GM21723 (cell line): ENCODE measurements around the gene EFCAB7.
A peak's percentile ranks its signal among the peaks of the same experiment; 100 is the strongest.
"Not testable (repeated sequence)": the region's sequence is repeated elsewhere in the genome, so short reads cannot be mapped to it uniquely, and the experiment has no call there.

Source experiments
- ATAC-seq: cut with Tn5 transposase; IDR thresholded peaks from one replicate; pipeline ENCODE4 v1.9.1; 2021; ENCODE audit warnings: mild to moderate bottlenecking, moderate library complexity; ENCODE audit not compliant: unreplicated experiment

The EFCAB7 gene

DNA sequence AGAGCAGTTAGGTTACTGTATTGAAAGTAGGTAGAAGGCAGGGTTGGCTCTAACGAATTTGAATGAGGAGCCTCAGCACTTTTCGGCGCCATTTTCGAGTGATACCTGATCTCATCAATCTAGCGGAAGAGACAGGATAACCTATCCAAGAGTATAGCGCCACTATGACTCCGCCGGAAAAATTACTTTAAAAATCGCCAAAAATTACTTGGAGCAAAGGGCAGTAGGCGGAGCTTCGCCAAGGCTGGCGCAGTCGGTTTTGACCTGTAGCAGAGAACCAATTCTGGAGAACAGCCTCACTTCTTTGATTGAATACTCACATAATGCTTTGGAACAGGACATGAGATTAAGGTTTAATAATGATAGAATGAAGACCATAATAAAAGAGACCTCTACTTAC lies 25.6 kb downstream of the EFCAB7 start:
- no peak for ATAC-seq

DNA sequence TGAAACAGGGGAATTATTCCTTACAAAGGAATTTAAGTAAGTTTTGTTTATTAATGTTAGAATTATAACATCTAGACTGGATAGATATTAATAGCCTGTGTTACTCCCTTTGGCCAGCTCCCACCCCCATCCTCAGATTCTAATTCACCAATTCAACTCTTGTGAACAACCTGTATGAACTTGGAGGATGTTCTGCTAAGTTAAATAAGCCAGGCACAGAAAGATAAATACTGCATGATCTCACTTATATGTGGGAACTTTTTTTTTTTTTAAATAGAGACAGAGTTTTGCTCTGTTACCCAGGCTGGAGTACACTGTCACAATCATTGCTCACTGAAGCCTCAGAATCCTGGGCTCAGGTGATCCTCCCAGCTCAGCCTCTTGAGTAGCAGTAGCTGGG lies 32.2 kb downstream of the EFCAB7 start:
- no peak for ATAC-seq

DNA sequence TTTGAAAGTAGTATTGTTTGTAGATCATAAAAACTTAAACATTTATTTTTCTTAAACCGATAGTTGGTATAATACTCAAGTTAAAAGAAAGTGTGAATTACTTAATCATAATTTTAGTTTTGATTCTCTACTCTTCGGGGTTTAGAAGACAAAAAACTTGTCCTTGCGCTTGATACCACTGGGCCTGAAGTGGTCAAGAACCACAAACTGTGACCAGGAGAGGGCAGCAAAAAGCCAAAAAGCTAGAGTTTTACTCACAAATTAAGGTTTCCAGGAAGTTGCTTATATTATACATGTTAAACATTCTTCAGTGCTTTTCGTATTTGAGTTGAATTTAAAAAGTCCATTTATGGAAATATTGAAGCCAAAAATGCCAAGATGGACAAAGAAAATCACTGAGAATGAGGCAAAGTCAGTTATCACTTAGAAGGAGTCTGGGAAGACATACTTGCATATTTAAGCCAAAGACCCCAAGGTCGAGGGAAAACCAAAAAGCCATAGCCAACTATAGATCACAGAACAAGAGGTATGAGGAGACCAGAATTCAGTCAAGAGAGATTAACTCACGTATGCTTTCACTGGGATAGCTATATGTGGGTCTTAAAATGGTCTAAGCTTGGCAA lies 34.2 kb downstream of the EFCAB7 start:
- ATAC-seq: peak; percentile 51

DNA sequence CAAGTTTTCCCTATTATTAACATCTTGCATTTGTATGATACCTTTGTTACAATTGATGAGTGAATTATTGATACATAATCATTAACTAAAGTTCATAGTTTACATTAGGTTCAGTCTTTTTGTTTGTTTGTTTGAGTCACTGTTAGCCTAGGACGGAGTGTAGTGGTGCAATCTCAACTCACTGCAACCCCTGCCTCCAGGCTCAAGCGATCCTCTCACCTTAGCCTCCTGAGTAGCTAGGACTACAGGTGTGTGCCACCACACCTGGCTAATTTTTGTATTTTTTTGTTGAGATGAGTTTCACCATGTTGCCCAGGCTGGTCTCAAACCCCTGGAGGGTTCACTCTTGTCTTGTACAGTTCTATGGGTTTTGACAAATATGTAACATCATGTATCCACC lies 36.0 kb downstream of the EFCAB7 start:
- ATAC-seq: no peak

DNA sequence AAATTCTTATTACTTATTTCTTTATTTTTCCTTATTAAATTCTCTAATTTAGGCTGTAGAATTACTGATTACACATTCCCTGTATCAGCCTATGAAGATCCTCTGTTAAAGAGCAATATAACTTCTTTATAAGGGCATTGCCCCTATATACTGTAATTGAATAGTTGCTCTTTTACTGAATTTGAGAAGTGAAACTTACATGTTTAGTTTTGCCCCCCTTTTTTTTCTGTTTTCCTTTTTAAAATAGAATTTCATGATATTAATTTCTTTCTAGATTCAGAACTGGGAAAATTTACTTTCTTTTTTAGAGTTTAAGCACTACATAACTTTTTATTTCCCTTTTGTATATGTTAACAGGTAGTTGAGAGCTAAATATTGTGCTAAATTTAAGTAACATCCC lies 40.4 kb downstream of the EFCAB7 start:
- no peak for ATAC-seq

DNA sequence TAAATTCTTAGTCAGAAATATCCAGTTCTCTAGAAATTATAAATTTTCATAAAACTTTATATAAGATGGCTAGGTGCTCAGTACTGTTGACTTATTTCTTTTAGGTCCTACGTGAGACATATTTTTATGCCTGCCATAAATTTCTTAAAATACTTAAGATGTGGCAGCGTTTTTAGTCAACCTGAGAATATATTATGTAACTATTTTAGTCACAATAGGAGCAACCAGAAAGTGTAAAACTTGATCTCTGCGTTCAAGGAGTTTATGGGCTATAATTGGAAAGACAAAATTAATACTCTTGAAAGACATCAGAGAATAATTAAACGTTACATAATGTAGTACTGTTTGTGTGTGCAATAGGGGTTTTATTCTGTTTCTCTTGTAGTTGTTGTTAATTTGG lies 45.7 kb downstream of the EFCAB7 start:
- ATAC-seq: no peak

DNA sequence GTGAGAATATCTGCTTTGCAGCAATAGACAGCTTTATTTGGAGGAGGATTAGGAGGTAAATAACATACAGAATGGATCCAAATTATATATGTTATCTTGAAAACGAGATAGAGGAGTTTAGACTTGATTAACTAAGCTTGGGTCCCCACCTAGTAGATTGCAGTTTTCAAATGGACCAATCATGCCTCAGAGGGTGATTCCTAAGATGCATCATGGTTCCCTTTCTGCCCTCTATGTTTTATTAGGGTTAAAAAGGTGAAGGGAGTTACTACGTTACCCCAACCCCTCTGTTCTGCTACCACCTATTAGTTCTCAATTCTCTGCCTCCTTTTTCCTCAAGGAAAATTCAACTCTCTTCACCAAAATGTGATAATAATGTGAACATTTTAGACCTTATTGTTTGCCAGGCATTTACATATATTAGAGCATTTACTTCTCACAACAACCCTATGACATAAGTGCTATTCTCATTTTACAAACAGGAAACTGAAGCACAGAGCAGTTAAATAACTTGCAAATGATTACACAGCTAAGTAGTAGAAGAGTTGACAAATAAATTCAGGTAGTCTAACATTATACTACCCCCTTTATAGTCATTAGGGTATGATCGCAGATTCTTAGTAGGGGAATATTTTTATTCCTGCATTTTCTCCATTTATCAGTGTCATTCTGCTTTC lies 46.5 kb downstream of the EFCAB7 start:
- no peak for ATAC-seq

DNA sequence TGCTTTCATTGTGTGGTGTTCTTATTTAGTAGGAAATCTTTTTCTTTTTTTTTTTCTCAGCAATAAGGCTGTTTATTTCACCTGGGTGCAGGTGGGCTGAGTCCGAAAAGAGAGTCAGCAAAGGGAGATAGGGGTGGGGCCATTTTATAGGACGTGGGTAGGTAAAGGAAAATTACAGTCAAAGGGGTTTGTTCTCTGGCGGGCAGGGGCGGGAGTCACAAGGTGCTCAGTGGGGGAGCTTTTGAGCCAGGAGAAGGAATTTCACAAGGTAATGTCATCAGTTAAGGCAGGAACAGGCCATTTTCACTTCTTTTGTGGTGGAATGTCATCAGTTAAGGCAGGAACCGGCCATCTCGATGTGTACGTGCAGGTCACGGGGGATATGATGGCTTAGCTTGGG lies 49.4 kb downstream of the EFCAB7 start:
- not testable (repeated sequence) for ATAC-seq

DNA sequence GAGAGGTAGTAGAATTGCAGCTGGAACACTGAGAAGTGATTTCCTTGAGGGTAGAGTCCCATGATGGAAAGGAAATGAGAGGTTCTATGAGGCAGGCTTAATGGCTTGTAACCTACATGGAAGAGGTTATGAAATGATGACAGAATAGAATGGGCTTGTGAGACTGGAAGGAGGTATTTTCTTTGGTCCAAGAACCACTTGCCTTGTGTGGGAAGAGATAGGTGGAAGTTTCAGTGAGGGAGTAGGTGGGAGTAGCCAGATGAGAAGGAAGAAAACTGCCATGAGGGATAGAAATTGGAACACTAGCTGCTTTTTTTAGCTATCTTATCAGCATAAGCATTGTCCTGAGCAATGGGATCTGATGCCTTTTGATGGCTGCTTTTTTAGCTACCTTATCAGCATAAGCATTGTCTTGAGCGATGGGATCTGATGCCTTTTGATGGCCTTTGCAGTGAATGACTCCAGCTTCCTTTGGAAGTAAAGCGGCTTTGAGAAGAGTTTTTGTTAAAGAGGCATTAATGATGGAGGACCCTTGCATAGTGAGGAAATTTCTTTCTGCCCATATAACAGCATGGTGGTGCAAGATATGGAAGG lies 51.0 kb downstream of the EFCAB7 start:
- ATAC-seq: not testable (repeated sequence)

DNA sequence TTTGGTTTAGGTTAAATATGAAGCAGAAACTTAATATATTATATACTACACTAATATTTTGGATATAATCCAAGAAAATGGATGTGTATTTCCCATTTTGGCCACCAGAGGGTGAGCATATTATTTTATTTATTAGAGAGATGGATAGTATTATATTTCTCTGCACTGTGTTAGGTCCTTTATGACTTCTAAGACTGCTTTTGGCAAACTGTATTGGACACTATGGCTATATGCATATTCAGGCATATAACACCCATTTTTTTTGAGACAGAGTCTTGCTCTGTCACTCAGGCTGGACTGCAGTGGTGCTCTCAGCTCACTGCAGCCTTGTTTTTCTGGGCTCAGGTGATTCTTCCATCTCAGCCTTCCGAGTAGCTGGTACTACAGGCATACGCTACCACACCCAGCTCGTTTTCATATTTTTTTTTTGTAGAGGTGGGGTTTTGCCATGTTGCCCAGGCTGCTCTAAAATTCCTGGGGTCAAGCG lies 52.1 kb downstream of the EFCAB7 start:
- ATAC-seq: peak; percentile 49

DNA sequence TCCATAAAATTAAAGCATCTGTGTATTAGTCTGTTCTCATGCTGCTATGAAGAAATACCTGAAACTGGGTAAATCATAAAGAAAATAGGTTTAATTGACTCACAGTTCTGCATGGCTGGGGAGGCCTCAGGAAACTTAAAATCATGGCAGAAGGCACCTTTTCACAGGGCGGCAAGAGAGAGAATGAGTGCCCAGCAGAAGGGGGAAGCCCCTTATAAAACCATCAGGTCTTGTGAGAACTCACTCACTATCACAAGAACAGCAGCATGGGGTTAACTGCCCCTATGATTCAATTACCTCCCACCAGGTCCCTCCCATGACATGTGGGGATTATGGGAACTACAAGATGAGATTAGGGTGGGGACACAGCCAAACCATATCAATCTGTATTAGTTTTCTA lies 63.0 kb downstream of the EFCAB7 start:
- ATAC-seq: not testable (repeated sequence)

DNA sequence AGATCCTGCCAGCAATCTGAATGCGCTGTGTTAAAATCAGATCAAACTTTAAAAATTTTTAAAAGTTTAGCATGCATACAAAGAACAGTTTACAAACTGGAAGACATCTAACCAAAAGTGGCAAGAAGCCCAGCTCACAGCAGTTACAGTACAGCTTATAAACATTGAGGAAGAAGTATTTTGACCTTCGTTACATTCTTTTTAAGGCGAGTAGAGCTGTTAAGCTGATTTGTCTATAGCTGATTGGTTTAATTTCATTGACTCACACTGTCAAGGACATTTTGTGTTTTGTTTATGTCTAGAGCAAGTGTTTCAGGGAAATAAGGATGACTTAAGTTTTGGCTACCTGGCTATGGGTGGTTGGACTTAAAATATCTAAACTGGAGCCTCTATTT lies 66.8 kb downstream of the EFCAB7 start:
- no peak for ATAC-seq

DNA sequence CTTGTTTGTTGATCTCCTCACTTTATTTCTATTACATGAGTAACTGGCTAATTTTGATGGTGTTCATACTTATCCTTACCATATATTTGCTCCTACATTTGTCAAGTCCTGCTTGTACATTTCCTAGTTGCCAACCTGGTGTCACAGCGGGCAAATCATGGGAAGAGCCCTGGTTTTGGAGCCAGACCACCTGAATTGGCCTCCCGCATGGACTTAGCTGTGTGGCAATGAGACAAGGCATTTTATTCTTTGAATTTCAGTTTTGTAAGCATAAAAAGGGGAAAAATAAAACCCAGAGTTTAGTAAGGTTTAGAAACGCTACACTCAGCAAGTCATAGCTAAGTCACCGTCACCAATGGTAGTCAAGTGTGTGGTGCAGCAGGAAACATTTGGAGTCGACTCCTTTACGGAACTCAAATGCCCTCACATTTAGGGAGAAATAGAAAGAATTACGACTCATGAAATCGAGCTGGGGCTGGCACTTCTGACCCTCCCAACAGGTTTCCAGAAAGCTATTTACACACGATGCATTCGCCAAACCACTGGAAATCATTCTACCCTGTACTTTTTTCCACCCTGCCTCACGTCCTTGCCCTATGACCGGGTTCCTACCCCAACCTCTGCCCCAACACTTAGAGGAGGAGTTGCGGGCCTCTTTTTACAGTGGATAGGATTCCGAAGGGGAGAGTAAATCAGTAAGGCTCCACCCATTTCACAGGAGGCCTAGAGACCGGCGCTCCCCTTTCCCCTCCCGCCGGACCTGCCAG lies 69.4 kb downstream of the EFCAB7 start:
- ATAC-seq: no peak

DNA sequence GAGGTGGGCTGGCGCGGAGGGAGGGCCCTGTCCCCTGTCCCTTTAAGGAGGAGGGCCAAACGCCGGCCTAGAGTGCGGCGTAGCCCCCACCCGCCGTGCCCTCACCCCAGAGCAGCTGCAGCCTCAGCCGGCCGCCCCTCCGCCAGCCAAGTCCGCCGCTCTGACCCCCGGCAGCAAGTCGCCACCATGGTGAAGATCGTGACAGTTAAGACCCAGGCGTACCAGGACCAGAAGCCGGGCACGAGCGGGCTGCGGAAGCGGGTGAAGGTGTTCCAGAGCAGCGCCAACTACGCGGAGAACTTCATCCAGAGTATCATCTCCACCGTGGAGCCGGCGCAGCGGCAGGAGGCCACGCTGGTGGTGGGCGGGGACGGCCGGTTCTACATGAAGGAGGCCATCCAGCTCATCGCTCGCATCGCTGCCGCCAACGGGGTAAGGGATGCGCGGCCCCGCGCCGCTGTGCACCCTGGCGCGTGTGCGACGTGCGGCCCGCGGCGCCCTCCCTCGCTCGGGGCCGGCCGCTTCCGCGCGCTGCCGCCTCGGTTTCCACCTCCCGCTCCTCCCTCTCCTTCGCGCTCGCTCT lies 70.1 kb downstream of the EFCAB7 start, which contains the start of gene PGM1:
Gene PGM1 (plus strand): TSS at position 109 of the 583 bp plus-strand sequence. CDS start 78 bp downstream, at position 187.
- peak; percentile 80 for ATAC-seq

DNA sequence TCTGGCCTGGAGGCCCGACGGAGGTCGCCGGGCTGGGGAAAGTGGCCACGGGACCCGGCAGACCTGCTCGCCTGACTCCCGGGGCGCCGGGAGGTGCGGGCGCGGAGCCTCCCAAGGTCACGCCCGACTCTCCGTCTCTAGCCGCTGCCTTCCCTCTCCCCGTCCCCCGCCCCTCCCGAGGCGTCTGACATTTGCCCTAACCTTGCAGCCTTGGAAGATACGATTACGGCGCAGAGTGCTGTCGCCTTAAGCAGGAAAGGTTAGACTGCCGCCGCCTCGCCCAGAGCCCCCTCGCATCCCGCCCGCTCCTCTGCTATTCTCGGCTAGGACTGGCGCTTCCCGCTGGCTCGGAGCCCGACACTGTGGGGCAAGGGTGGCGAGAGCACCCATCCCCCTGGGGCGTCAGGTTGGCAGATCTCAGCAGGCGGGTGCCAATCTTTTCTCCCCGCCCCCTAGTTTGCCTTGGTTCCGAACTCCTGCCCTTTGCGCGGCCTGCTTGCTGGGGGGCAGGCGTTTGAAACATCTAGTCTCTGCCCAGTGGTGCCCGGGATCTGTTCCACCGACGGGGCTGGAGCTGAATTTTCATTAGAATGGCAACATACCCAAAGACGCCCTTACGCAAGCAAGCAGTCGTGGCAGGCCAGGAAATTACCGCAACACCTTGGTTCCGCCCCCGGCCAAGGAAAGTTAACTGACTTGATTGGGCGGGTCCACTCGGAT lies 70.7 kb downstream of the EFCAB7 start:
- ATAC-seq: peak; percentile 47

DNA sequence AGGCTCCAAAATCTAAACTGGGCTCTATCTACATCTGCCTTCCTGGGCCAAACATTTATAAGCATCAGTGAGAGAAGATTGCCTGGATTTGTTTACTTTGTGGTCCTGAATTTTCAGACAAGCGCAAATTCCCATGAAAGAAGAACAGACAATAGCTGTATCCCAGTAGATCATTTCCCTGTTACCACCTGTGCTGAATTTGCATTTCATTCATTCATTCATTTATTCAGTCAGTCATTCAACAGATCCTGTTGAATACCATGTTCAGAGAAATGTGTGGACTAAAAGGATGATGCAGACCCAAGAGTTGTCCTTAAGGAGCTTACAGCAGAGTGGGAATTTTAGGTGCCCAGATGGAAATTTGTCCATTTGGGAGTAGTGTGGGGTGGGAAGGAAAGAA lies 72.1 kb downstream of the EFCAB7 start:
- no peak for ATAC-seq

DNA sequence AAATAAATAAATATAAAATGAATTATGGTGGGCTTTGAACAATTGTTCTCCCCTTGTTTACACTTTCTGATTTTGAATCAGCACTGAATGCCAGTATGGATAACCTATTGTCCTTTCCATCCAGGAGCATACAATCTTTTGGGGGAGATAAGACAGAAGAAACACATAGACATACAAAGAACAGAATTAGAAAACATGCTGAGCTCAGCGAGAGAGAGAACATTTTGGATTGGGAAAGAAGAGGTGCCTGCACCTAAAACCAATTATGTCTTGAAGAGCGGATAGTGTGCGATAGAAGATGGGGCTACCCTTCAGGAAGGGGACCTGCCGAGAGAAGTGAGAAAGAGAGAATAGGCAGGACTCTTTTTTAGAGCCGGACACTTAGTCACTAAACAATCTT lies 76.5 kb downstream of the EFCAB7 start:
- no peak for ATAC-seq

DNA sequence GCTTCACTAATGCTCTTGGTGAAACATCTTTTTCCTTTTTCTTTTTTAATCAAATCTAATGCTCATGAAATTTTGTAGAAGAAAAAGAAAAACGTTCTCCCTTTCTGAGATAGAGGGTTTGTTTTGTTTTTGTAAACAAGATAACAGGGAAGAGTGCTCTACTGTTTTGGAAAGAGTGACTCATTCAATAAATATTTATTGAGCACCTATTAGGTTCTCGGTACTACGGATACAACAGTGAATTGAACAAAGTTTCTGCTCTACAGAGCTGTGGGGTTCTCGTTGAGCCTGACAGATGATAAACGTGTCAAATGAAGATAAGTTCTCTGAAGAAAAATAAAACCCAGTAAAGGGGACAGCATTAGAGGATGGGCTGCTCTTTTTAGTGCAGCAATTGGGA lies 76.9 kb downstream of the EFCAB7 start:
- no peak for ATAC-seq

DNA sequence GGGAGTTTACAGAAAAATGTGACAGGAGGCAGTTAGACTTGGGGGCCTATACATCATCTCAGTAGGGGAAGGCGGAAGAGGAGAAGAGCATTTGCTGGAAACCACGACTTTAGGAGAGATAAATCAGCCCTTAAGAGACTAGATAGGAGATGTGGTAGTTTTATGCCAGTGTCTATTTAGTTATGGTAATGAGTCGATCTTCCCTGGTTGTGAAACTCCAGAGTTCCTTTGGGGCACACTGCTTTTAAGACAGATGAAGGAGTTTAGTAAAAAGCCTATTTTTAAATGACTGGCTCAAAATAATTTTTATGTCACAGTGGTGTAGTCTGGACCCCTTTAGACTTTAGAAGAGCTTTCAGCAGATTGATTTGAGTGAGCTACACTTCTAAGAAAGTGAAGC lies 77.7 kb downstream of the EFCAB7 start:
- no peak for ATAC-seq

DNA sequence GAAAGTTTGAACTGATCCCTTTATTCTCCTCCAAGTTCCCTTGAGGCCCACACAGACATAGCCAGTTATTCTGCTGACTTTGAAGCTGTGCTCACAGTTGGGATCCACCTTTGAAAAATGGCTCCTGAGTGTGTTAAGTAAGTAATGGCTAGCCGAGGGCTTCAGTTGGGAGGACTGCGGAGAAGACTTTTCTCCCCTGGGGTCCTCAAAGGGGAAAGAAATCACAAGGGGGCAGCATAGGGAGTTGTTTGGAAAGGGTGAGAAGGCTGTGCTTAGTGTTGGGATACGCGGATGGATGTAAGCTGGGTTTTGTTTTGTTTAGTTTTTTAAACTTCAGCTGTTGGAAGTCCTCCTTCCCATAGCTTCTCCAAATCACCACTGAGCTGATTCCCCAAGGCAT lies 78.1 kb downstream of the EFCAB7 start:
- ATAC-seq: no peak
